GM23338 (cell line): ENCODE measurements around the gene AKR1E2. TPM values are rescaled to one million over a fixed set of nuclear protein-coding genes. Genes with fewer than 3 reads are reported as not detected.

ENCODE experiments used
- ATAC-seq: fragments of 200-7000 bp; cut with Tn5 transposase; 3 replicates; pipeline ENCODE4 v1.9.1; 2020
- DNase-seq: peaks from one replicate; pipeline ENCODE4 v3.0.0-alpha.2; 2015; ENCODE audit warnings: low spot score
- H2AFZ ChIP-seq: fragments of 200-600 bp; sonication (generic); 2 replicates; pipeline ENCODE4 v1.8.0; 2016; ENCODE audit warnings: antibody characterized with exemption, mild to moderate bottlenecking, moderate library complexity
- H3F3A ChIP-seq: fragments of 200-600 bp; sonication (generic); replicated peaks from 2 replicates; pipeline ENCODE4 v1.8.0; 2017; ENCODE audit warnings: antibody characterized with exemption, mixed run types, low read depth
- H3K27ac ChIP-seq: fragments of 200-600 bp; sonication (generic); 2 replicates; pipeline ENCODE4 v1.6.1; 2016; ENCODE audit warnings: low read depth
- H3K27me3 ChIP-seq: fragments of 200-600 bp; sonication (generic); 2 replicates; pipeline ENCODE4 v1.8.0; 2016; ENCODE audit warnings: mild to moderate bottlenecking, mixed run types, moderate library complexity; ENCODE audit not compliant: insufficient read depth
- H3K36me3 ChIP-seq: fragments of 200-600 bp; sonication (generic); 2 replicates; pipeline ENCODE4 v1.8.0; 2016; ENCODE audit warnings: mild to moderate bottlenecking; ENCODE audit not compliant: insufficient read depth
- H3K4me1 ChIP-seq: fragments of 200-600 bp; sonication (generic); 2 replicates; pipeline ENCODE4 v1.8.0; 2016; ENCODE audit warnings: mild to moderate bottlenecking, moderate library complexity; ENCODE audit not compliant: insufficient read depth
- H3K4me2 ChIP-seq: fragments of 200-600 bp; sonication (generic); 2 replicates; pipeline ENCODE4 v1.7.1; 2017; ENCODE audit warnings: mixed run types
- H3K4me3 ChIP-seq: fragments of 200-600 bp; sonication (generic); 2 replicates; pipeline ENCODE4 v1.6.1; 2016; ENCODE audit warnings: mixed run types
- H3K79me2 ChIP-seq: fragments of 200-600 bp; sonication (generic); replicated peaks from 2 replicates; pipeline ENCODE4 v1.8.0; 2017; ENCODE audit warnings: mild to moderate bottlenecking; ENCODE audit not compliant: insufficient read depth
- H3K9me2 ChIP-seq: fragments of 200-600 bp; sonication (generic); 2 replicates; pipeline ENCODE4 v1.8.0; 2017; ENCODE audit not compliant: insufficient read depth
- H4K20me1 ChIP-seq: fragments of 200-600 bp; sonication (generic); replicated peaks from 2 replicates; pipeline ENCODE4 v1.8.0; 2017; ENCODE audit warnings: mild to moderate bottlenecking; ENCODE audit not compliant: insufficient read depth
- H3K27ac Mint-ChIP-seq: 2 replicates; pipeline ENCODE4 v1.8.0; 2020; ENCODE audit warnings: inconsistent platforms, mild to moderate bottlenecking, moderate library complexity, mixed read lengths
- H3K27me3 Mint-ChIP-seq: 3 replicates; pipeline ENCODE4 v1.8.0; 2022; ENCODE audit warnings: low read depth, mild to moderate bottlenecking, moderate library complexity, mixed read lengths, inconsistent platforms; ENCODE audit not compliant: insufficient read depth, poor library complexity
- H3K36me3 Mint-ChIP-seq: 3 replicates; pipeline ENCODE4 v1.8.0; 2021; ENCODE audit warnings: low read depth, mild to moderate bottlenecking, inconsistent platforms, moderate library complexity, mixed read lengths
- H3K4me1 Mint-ChIP-seq: 3 replicates; pipeline ENCODE4 v1.8.0; 2020; ENCODE audit warnings: mild to moderate bottlenecking, inconsistent platforms, mixed read lengths
- H3K4me3 Mint-ChIP-seq: 3 replicates; pipeline ENCODE4 v1.8.0; 2021; ENCODE audit warnings: moderate library complexity, mild to moderate bottlenecking, inconsistent platforms, mixed read lengths
- H3K9me3 Mint-ChIP-seq: 3 replicates; pipeline ENCODE4 v1.8.0; 2020; ENCODE audit warnings: moderate library complexity, mild to moderate bottlenecking, inconsistent platforms, mixed read lengths
- CREB1 ChIP-seq: fragments of 250-450 bp; sonication (Bioruptor Pico); IDR thresholded peaks from 2 replicates; pipeline ENCODE4 v1.5.0; 2020; ENCODE audit warnings: low read depth, mild to moderate bottlenecking, moderate library complexity
- CTCF ChIP-seq, 2 experiments: fragments of 200-600 bp in 1 of 2; sonication (generic) in 1 of 2; conservative IDR thresholded peaks; 2 replicates each; pipeline versions ENCODE4 v1.5.1 to v1.6.1; 2016 to 2017; ENCODE audit warnings: antibody characterized with exemption in 2 of 2, low read depth in 2 of 2, mild to moderate bottlenecking in 2 of 2, moderate library complexity in 1 of 2
- EZH2 ChIP-seq: fragments of 200-600 bp; sonication (generic); IDR thresholded peaks from one replicate; pipeline ENCODE4 v1.8.0; 2017; ENCODE audit warnings: antibody characterized with exemption, mild to moderate bottlenecking, low read depth; ENCODE audit not compliant: unreplicated experiment
- EZH2phosphoT487 ChIP-seq: fragments of 200-600 bp; sonication (generic); IDR thresholded peaks from one replicate; pipeline ENCODE4 v1.8.1; 2018; ENCODE audit warnings: antibody characterized with exemption; ENCODE audit not compliant: unreplicated experiment
- JUNB ChIP-seq: IDR thresholded peaks from one replicate; pipeline ENCODE4 v1.6.1; 2016; ENCODE audit warnings: antibody characterized with exemption; ENCODE audit not compliant: unreplicated experiment
- NANOG ChIP-seq: IDR thresholded peaks from 2 replicates; pipeline ENCODE4 v1.6.1; 2016; ENCODE audit warnings: antibody characterized with exemption, borderline replicate concordance
- POLR2AphosphoS5 ChIP-seq: IDR thresholded peaks from 2 replicates; pipeline ENCODE4 v1.6.1; 2016; ENCODE audit warnings: antibody characterized with exemption, low read depth
- REST ChIP-seq: IDR thresholded peaks from one replicate; pipeline ENCODE4 v1.6.1; 2018; ENCODE audit warnings: antibody characterized with exemption; ENCODE audit not compliant: unreplicated experiment
- STAT1 ChIP-seq: IDR thresholded peaks from one replicate; pipeline ENCODE4 v1.6.1; 2016; ENCODE audit warnings: antibody characterized with exemption; ENCODE audit not compliant: unreplicated experiment
- ZNF114 ChIP-seq: fragments of 250-450 bp; sonication (Bioruptor Pico); IDR thresholded peaks from 2 replicates; pipeline ENCODE4 v1.5.0; 2020; ENCODE audit warnings: mild to moderate bottlenecking, moderate library complexity
- ZNF331 ChIP-seq: fragments of 250-450 bp; sonication (Bioruptor Pico); IDR thresholded peaks from 2 replicates; pipeline ENCODE4 v1.5.0; 2020; ENCODE audit warnings: low read depth, mild to moderate bottlenecking, moderate library complexity
- ZNF462 ChIP-seq: fragments of 250-450 bp; sonication (Bioruptor Pico); IDR thresholded peaks from 2 replicates; pipeline ENCODE4 v1.5.0; 2020; ENCODE audit warnings: mild to moderate bottlenecking, moderate library complexity
- polyA plus RNA-seq: library from polyadenylated mRNA; unstranded; fragments of >200 nt; fragmentation: Nextera tagmentation; extraction: Ambion mirVana; gene quantifications from 2 replicates; pipeline ENCODE4 v1.2.1, GENCODE V29; 2016
- total RNA-seq: library from RNA; depleted of rRNA; stranded (reverse); fragments of >200 nt; shearing (Covaris generic); gene quantifications from 2 replicates; pipeline ENCODE4 v1.2.3, GENCODE V29; 2014
- TF ChIP-seq, protein P1 (sequence below): IDR thresholded peaks from 2 replicates; pipeline ENCODE4 v1.6.1; 2016; ENCODE audit warnings: antibody characterized with exemption

AKR1E2 gene
- total and polyA plus RNA-seq, 2 experiments from 2014 or later, result 2.2 to 4.3 TPM

DNA sequence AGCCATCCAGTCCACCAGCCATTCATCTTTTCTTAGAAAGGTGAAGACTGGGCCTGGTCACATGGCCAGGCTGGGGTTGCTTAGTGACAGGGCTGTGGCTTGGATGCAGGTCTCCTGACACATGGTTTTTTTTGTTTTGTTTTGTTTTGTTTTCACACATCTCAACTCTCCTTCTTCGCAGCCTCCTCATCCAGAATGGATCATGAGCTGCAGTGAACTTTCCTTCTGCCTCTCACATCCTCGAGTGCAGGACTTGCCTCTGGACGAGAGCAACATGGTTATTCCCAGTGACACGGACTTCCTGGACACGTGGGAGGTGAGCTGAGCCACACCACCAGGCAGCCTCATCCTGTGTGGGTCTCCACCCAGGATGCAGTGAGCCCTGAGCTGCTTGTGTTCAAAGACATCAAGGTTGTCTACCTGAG is 9.5 kb downstream of the AKR1E2 start:
- H3K4me3 Mint-ChIP-seq, result no peak overlapping the region
- peaks cover 4% of the 10 kb centered on the region; the same call in 1 of the 3 replicates for H3K36me3 Mint-ChIP-seq
- Histone ChIP-seq H3K27ac (no peak overlapping the region), H2AFZ (no peak overlapping the region), H3K79me2 (no peaks in the 10 kb centered on the region), H3K4me1 (no peaks in the 10 kb centered on the region), H3K36me3 (no peaks in the 10 kb centered on the region), H3K27me3 (no peaks in the 10 kb centered on the region), H3K9me2 (no peaks in the 10 kb centered on the region), H3F3A (no peaks in the 10 kb centered on the region), H3K4me3 (no peak overlapping the region), H4K20me1 (no peaks in the 10 kb centered on the region), H3K4me2 (no peak overlapping the region)
- H3K4me1 Mint-ChIP-seq, result no peaks in the 10 kb centered on the region
- H3K27ac Mint-ChIP-seq, result no peak overlapping the region
- H3K9me3 Mint-ChIP-seq, result no peaks in the 10 kb centered on the region
- DNase-seq, result no peak
- ATAC-seq, result no peak
- H3K27me3 Mint-ChIP-seq, result peaks cover 2% of the 10 kb centered on the region
- TF ChIP-seq POLR2AphosphoS5 (no peak), NANOG (no peak), JUNB (no peak), STAT1 (no peak), REST (no peak), ZNF114 (no peak), CREB1 (CRISPR knock-in tag) (no peak), CTCF (conservative IDR thresholded peaks at IDR 0.05; ENCODE audit: low read depth in 2 of 2) (no peak), ZNF331 (CRISPR knock-in tag) (no peak), EZH2 (no peak), EZH2phosphoT487 (no peak), ZNF462 (CRISPR knock-in tag) (no peak)
- TF ChIP-seq, protein P1, sequence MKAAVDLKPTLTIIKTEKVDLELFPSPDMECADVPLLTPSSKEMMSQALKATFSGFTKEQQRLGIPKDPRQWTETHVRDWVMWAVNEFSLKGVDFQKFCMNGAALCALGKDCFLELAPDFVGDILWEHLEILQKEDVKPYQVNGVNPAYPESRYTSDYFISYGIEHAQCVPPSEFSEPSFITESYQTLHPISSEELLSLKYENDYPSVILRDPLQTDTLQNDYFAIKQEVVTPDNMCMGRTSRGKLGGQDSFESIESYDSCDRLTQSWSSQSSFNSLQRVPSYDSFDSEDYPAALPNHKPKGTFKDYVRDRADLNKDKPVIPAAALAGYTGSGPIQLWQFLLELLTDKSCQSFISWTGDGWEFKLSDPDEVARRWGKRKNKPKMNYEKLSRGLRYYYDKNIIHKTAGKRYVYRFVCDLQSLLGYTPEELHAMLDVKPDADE, result no peak
